Uterus (tissue), 2 donors: ENCODE measurements around the gene ASCC2.

ENCODE experiments used
- POLR2A ChIP-seq, 2 donors: fragments of 450-650 bp; IDR thresholded peaks; one replicate each; pipeline ENCODE4 v1.6.1; 2016; ENCODE audit warnings: antibody characterized with exemption in 2 of 2, mild to moderate bottlenecking in 1 of 2, moderate library complexity in 1 of 2
- TF ChIP-seq, protein P1 (sequence below), 4 experiments: fragments of 200-600 bp in 2 of 4; fragments of 450-650 bp in 2 of 4; sonication (generic) in 2 of 4; IDR thresholded peaks; one replicate each; pipeline ENCODE4 v1.5.1; 2016 to 2019; ENCODE audit warnings: antibody characterized with exemption in 4 of 4, mild to moderate bottlenecking in 2 of 4, moderate library complexity in 1 of 4

DNA sequence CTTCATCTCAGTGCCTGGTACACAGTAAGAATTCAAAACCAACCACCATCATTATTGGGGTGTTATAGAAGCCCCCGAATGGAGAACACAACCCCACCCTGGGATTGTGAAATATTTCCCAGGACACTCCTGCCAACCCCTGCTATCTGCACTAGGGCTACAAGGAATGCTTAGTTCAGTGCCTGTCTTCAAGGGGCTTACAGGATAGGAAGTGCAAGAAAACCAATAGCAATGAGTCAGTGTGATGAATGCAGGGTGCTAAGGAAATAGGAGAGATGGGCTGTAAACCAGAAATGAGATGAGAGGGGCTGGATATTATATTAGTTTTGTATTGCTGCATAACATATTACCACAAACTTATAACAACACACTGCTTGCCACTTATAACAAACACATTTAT is 965 bp upstream of the ASCC2 start:
- TF ChIP-seq, protein P1, sequence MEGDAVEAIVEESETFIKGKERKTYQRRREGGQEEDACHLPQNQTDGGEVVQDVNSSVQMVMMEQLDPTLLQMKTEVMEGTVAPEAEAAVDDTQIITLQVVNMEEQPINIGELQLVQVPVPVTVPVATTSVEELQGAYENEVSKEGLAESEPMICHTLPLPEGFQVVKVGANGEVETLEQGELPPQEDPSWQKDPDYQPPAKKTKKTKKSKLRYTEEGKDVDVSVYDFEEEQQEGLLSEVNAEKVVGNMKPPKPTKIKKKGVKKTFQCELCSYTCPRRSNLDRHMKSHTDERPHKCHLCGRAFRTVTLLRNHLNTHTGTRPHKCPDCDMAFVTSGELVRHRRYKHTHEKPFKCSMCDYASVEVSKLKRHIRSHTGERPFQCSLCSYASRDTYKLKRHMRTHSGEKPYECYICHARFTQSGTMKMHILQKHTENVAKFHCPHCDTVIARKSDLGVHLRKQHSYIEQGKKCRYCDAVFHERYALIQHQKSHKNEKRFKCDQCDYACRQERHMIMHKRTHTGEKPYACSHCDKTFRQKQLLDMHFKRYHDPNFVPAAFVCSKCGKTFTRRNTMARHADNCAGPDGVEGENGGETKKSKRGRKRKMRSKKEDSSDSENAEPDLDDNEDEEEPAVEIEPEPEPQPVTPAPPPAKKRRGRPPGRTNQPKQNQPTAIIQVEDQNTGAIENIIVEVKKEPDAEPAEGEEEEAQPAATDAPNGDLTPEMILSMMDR (IDR thresholded peaks at IDR 0.05): no peak
- no peak for TF ChIP-seq POLR2A (IDR thresholded peaks at IDR 0.05)
